Activated CD4-positive, alpha-beta T cell treated with anti-CD3 and anti-CD28 coated beads, Interleukin-2, Interleukin-4, amounts not matched to agents 100 ng/mL and 50 ng/mL, durations not matched to agents 16 hours and 8 hours (primary cell): Measurements from ENCODE around the gene ETV7.

ENCODE experiments used
- DNase-seq: peaks from one replicate; pipeline ENCODE4 v3.0.0-alpha.2; 2020; ENCODE audit warnings: low spot score

The ETV7 gene

GRCh38 chr6:36320475-36320874 is 67.0 kb downstream of the ETV7 start:
- DNase-seq, result no peak

GRCh38 chr6:36319821-36320220 is 67.6 kb downstream of the ETV7 start:
- no peak for DNase-seq

GRCh38 chr6:36319436-36319762 is 68.1 kb downstream of the ETV7 start:
- DNase-seq, result no peak

- DNase-seq, result no peak
These were observed 68.6 kb downstream of the ETV7 start for GRCh38 chr6:36318690-36319435.

- no peak for DNase-seq
These were observed 69.8 kb downstream of the ETV7 start for GRCh38 chr6:36317623-36318022.
